NOMO-1 (cell line): Measurements from ENCODE around the gene KLF11.

Source experiments
- DNase-seq, 2 experiments: peaks; one replicate each; lab custom pipeline; 2025; ENCODE audit not compliant: unreplicated experiment in 2 of 2; lab: John Stamatoyannopoulos, UW

KLF11 gene

GRCh38 chr2:10039658-10040410 is 3.5 kb upstream of the KLF11 start:
- no peak for DNase-seq

- DNase-seq, result no peak
Measured at GRCh38 chr2:10041711-10042110, 1.6 kb upstream of the KLF11 start.

GRCh38 chr2:10042301-10043161 is 819 bp upstream of the KLF11 start:
- DNase-seq, result peak; percentile 72 to 85

GRCh38 chr2:10043906-10044601 is 704 bp downstream of the KLF11 start:
- DNase-seq, result peak; percentile 88 to 97

- DNase-seq, result no peak
Measured at GRCh38 chr2:10045561-10046355, 2.4 kb downstream of the KLF11 start.

DNA sequence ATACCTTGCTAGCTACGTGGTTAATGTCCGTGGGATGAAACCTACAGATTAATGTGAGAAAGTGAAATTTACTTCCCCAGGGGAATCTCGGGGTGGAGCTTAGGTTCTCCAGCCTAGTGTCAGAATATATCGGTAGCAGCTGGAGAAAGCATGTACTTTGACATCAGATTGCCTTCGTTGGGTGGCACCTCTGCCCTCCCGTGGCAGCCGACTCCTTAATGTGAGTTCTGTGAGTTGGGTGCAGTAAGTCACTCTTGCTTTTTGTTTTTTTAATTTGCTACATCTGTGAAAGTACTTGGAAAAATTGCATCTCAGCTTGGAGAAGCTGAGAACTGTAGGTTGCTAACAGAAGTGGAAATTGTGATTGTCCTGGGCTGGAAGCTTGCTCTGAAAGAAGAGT is 3.6 kb downstream of the KLF11 start:
- no peak for DNase-seq

GRCh38 chr2:10047616-10048500 is 4.5 kb downstream of the KLF11 start:
- no peak for DNase-seq

GRCh38 chr2:10048501-10049171 is 5.3 kb downstream of the KLF11 start:
- peak; percentile 16 to 65 for DNase-seq

DNA sequence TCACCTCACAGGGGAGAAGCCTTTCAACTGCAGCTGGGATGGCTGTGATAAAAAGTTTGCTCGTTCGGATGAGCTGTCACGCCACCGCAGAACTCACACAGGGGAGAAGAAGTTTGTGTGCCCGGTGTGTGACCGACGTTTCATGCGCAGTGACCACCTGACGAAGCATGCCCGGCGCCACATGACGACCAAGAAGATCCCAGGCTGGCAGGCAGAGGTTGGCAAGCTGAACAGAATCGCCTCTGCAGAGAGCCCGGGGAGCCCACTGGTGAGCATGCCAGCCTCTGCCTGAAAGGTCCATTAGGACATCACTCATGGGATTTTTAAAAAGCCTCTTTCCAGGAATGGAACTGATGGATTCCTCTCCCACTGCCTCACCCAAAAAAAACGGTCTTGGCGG is 8.9 kb downstream of the KLF11 start:
- DNase-seq, result no peak

GRCh38 chr2:10053351-10053750 is 10.0 kb downstream of the KLF11 start:
- no peak for DNase-seq

DNA sequence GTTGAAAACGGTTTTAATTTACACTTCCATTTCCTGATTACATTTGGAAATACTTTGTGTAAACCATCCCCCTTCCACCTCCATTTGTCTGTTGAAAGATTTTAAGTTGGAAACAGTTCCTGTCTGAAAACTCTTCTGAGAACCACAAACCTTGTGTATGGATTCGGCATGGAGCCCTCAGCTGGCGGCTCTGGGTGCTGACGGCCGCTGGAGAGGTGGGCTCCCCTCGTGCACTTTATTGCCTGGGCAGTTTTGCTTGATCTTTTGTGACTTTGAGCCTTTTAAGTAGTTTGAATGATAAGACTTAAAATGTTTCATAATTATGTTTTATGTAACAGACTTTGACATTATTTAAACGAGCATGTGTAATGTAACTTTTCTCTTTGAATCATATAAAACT is 11.1 kb downstream of the KLF11 start:
- no peak for DNase-seq

DNA sequence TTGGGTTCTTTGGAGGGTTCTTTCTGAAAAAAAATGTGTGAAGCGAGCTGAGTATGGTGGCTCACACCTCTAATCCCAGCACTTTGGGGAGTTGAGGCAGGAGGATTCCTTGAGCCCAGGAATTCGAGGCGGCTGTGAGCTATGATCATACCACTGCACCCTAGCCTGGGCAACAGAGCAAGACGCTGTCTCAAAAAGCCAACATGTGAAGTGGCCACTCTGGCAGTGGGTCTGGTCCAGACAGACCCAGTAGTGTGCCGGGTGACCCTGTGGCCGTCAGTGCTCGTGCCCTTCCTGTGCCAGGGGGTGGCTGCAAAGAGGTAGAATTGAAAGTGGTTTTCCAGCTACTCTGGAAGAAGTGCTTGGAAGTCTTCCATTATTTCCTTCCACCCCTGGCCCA is 11.6 kb downstream of the KLF11 start:
- no peak for DNase-seq

- no peak for DNase-seq
Measured at GRCh38 chr2:10056439-10056838, 13.1 kb downstream of the KLF11 start.

DNA sequence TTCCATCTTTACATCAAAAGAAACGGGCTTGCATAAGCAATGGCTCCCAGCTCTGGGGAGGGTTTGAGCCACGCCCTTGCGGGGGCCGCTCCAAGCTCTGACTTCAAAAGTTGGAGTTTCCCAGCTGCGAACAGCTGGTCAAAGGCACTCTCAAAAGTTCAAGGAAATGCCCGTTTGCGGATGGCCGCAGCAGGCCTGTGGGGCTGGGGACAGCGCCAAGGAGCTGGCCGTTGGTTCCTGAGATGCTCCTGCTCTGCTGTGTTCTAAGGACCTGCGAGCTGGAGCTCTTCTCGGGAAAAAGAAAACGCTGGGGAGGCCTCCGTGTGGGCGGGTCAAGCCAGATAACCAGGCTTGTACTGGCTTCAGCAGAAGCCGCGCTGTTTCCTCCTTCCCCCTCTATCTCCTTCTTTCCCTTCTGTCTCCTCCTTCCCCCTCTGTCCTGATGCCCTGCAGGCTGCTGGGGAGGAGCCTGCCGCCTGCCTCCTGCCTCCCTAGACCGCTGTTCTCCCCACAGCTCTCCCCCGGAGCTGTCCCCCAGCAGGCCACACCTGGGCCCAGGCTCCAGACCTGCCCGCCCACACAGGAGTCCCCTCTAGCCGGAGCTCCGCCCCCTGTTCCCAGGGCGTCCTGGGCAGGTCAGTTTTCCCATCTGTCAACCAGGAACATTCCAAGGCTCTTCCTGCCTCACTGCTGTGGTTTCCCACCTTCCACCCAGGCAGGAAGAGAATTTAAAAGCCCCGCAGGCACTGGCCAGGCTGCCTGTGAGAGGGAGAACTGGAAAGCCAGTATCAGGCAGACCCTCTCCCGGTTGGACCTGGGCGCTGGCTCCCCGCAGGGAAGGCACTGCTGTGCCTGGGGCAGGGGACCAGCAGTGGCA is 14.1 kb downstream of the KLF11 start:
- DNase-seq, result no peak

DNA sequence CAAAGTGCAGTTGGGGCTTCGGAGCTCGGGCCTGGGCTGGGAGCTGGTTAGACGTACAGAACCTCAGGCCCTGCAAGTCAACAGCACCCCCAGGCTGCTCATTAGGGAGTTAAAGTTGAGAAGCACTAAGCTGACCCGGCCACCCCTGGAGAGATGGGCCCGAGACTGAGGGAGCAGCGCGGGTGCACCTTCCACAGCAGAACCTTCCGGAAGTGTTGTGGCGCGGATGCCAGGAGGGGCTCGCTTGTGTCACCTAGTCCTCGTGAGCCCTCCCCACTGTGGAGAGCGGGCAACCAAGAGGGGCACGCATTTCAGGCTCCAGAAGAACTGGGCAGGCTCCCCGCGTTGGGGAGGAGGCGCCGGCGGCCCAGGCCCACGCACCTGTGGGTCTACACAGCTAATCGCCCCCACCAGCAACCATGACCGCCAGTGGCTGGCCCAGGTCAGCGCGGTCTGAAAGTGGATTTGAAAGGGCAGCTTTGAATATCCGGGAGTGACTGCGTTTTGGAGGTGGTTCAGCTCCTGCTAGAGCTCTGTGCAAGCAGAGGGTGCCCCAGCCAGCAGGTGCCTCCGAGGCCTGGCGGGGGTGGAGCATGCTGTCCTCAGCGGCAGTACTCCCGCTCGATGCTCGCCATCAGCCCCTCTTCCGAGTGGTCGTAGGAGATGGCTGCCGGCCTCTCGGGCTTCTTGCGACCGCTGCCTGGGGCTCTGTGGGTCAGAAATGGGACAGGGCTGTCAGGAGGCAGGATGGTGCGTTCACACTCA is 15.1 kb downstream of the KLF11 start:
- no peak for DNase-seq

DNA sequence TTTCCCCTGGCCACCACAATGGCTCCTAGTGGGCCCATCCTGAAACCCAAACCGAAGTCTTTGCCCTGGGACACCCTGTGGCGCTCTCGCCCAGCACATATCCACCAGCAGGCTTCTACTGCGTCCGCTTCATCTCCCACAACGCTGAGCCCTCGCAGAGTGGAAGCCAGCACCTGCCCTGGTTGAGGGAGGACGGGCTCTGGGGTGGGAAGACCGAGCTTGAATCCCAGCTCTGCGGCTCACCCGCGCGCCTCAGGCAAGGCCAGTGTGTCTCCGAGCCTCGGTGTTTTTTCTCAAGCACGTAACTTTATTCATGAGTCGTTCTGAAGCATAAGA is 15.6 kb downstream of the KLF11 start:
- no peak for DNase-seq

GRCh38 chr2:10059552-10060335 is 16.4 kb downstream of the KLF11 start:
- no peak for DNase-seq
